ENCODE results near the gene CLIP2. TPM values are rescaled to one million over a fixed set of nuclear protein-coding genes. Genes with fewer than 3 reads are reported as not detected.
A peak's percentile ranks its signal among the peaks of the same experiment; 100 is the strongest.

The CLIP2 gene
- total RNA-seq, 2 donors from 2014 or later: 18.6 to 24.1 TPM

DNA sequence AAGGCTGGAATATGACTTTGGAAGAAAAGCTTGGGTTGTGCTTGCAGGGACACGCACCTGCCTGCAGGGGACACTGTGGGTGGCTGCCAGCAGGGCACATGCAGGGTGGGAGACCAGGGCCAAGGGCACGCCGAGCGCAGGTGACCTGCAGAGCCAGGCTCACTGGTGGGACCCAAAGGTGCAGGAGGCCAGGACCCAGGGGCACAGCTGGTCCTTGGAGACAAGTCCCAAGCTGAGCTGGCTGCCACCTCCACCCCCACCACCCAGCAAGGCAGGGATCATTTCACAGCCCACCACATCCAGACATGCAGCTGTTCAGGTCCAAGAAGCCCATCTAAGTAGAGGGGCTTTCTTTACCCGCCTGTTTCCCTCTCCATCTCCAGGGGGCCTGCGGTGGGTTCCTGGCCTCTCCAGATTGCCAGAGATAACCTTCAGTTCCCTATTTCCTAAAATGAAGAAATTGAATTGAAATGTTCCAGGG, 13.8 kb upstream of the CLIP2 start:
- Histone ChIP-seq H3K4me1 (replicated peaks) (no peaks in the 10 kb centered on the region), H3K27me3 (replicated peaks; ENCODE audit: insufficient read depth) (no peaks in the 10 kb centered on the region), H3K27ac (no peak overlapping the region), H3K4me3 (no peak overlapping the region), H3K36me3 (no peaks in the 10 kb centered on the region), H3K9me3 (no peaks in the 10 kb centered on the region)
- no peak for DNase-seq (ENCODE audit: low spot score)
- TF ChIP-seq, protein P1, sequence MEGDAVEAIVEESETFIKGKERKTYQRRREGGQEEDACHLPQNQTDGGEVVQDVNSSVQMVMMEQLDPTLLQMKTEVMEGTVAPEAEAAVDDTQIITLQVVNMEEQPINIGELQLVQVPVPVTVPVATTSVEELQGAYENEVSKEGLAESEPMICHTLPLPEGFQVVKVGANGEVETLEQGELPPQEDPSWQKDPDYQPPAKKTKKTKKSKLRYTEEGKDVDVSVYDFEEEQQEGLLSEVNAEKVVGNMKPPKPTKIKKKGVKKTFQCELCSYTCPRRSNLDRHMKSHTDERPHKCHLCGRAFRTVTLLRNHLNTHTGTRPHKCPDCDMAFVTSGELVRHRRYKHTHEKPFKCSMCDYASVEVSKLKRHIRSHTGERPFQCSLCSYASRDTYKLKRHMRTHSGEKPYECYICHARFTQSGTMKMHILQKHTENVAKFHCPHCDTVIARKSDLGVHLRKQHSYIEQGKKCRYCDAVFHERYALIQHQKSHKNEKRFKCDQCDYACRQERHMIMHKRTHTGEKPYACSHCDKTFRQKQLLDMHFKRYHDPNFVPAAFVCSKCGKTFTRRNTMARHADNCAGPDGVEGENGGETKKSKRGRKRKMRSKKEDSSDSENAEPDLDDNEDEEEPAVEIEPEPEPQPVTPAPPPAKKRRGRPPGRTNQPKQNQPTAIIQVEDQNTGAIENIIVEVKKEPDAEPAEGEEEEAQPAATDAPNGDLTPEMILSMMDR (IDR thresholded peaks at IDR 0.05): peak in 1 of 4 experiments; percentile 43
- TF ChIP-seq POLR2A (IDR thresholded peaks at IDR 0.05): no peak
- 53% methylated on average over 6 of the region's 6 CpGs for WGBS
- intact Hi-C loops (cut with DNase I): no loop called here

DNA sequence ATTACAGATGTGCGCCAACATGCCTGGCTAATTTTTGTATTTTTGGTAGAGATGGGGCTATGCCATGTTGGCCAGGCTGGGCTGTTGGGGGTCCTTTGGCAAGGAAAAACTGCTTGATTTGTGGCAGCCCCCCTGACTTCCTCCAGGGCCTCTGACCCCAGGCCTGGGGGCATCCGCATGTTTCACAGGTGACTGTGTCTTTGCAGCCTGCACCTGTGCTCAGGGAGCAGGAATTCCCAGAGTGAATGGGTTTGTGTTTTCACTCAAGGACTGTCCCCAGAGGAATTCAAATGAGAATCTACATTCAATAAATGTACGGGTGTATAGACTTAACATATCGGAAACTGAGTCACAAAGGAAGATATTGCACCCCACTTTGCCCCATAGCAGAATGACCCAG, 11.6 kb upstream of the CLIP2 start:
- Histone ChIP-seq H3K4me1 (replicated peaks) (no peaks in the 10 kb centered on the region), H3K27ac (no peak overlapping the region), H3K27me3 (replicated peaks; ENCODE audit: insufficient read depth) (no peaks in the 10 kb centered on the region), H3K36me3 (no peaks in the 10 kb centered on the region), H3K9me3 (no peaks in the 10 kb centered on the region), H3K4me3 (no peak overlapping the region)
- DNase-seq (ENCODE audit: low spot score): no peak
- WGBS: 92% methylated on average over 4 of the region's 4 CpGs
- intact Hi-C loops (cut with DNase I): no loop called here
- TF ChIP-seq POLR2A (IDR thresholded peaks at IDR 0.05) (no peak), POLR2AphosphoS5 (IDR thresholded peaks at IDR 0.05) (no peak)
- TF ChIP-seq, protein P1 (IDR thresholded peaks at IDR 0.05): no peak

DNA sequence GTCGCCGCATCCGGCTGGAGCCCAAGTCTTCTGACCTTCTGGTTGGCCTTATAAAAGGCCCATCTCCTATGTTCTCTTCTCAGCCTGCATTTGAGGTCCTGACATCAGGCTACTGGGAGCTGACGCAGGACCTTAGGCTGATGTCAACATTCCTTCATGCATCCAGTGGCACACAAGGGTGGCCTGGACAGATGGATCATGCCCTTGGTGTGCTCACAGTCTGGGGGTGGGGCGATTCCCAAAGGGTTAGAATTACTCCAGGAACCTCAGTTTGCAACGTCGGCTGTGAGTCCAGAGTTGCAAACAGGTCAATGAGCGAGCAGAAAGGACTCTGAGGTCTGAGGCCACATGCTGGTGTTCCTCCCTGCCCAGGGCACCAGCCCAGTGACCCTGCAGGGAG, 8.2 kb upstream of the CLIP2 start:
- H3K27ac ChIP-seq: no peak overlapping the region
- H3K36me3 ChIP-seq: no peaks in the 10 kb centered on the region
- TF ChIP-seq POLR2A (IDR thresholded peaks at IDR 0.05) (no peak), POLR2AphosphoS5 (IDR thresholded peaks at IDR 0.05) (no peak)
- TF ChIP-seq, protein P1 (IDR thresholded peaks at IDR 0.05): no peak
- no peak for DNase-seq (ENCODE audit: low spot score)
- no peaks in the 10 kb centered on the region for H3K4me1 ChIP-seq (replicated peaks)
- intact Hi-C loops (cut with DNase I): no loop called here
- H3K4me3 ChIP-seq: no peak overlapping the region
- 90% methylated on average over 8 of the region's 8 CpGs for WGBS
- no peaks in the 10 kb centered on the region for H3K27me3 ChIP-seq (replicated peaks; ENCODE audit: insufficient read depth)
- no peaks in the 10 kb centered on the region for H3K9me3 ChIP-seq

DNA sequence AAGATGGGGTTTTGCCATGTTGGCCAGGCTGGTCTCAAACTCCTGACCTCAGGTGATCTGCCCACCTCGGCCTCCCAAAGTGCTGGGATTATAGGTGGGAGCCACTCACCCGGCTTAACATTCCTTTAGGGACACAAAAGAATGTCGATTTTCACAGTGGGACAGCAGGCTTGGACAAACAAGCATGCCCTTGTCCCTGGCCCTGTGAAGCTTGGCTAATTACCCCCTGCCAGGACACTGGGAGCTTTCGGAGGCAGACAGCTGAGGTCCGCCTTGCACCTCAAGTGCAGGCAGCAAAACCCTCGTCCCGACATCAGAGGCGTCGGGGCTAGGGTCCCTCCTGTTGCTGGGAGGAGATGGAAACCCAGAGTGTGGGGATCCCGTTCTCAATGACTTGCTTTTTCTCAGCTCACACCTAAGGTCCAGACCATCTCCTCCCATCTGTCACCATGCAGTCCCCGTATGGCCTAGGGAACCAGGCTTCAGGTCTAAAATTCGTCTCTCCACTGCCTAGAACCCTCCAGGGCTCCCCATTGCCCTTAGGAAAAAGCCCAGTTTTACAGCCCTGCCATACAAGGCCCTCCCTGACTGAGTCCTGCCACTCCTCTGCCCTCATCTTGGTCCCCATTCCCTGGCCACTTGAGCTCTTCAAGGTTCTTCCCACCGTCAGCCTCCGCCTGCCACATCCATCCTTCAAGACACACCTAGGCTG, 6.3 kb upstream of the CLIP2 start:
- 87% methylated on average over 14 of the region's 14 CpGs for WGBS
- no peaks in the 10 kb centered on the region for H3K36me3 ChIP-seq
- DNase-seq (ENCODE audit: low spot score): no peak
- H3K4me3 ChIP-seq: no peak overlapping the region
- no peaks in the 10 kb centered on the region for H3K4me1 ChIP-seq (replicated peaks)
- no peaks in the 10 kb centered on the region for H3K9me3 ChIP-seq
- H3K27me3 ChIP-seq (replicated peaks; ENCODE audit: insufficient read depth): no peaks in the 10 kb centered on the region
- intact Hi-C loops (cut with DNase I): no loop called here
- no peak for TF ChIP-seq POLR2AphosphoS5 (IDR thresholded peaks at IDR 0.05)
- H3K27ac ChIP-seq: no peak overlapping the region

DNA sequence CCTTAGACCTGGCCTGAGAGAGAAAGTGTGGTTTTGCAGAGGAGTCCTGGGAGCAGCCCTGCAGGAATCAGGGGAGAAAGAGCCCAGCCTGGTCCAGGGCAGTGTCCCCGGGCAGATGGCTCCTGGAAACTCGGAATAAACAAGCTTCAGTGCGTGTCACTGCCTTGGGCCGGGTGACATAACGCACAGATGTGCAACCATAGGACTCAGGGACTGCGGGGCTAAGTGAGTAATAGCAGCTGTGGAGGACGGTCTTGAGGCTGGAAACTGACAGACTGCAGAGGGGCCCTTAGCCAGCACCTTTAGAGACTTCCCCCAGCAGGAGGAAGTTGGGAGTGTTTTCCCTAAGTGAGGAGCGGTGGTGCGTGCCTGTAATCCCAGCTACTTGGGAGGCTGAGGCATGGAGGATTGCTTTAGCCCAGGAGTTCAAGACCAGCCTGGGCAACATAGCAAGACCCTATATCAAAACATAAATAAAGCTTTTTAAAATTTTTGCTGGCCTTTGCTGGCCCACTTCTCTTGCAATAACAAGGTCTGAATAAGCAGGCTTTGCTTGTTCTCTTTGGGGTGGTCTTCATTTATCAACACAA, 5.3 kb upstream of the CLIP2 start:
- DNase-seq (ENCODE audit: low spot score): no peak
- Histone ChIP-seq H3K4me1 (replicated peaks) (peaks cover 4% of the 10 kb centered on the region), H3K9me3 (no peaks in the 10 kb centered on the region), H3K36me3 (no peaks in the 10 kb centered on the region), H3K4me3 (no peak overlapping the region), H3K27me3 (replicated peaks; ENCODE audit: insufficient read depth) (no peaks in the 10 kb centered on the region), H3K27ac (no peak overlapping the region)
- intact Hi-C loops (cut with DNase I): no loop called here
- WGBS: 89% methylated on average over 9 of the region's 9 CpGs
- TF ChIP-seq, protein P1 (IDR thresholded peaks at IDR 0.05): no peak
- no peak for TF ChIP-seq POLR2A (IDR thresholded peaks at IDR 0.05)
- TF ChIP-seq POLR2AphosphoS5 (IDR thresholded peaks at IDR 0.05): no peak

Data from prostate gland (tissue), 2 donors.